Stimulated activated CD4-positive, alpha-beta T cell treated with anti-CD3 and anti-CD28 coated beads, TNF-alpha, amount 100 ng/mL, for 1 hour (primary cell): ENCODE results near the gene OPCML.

Experiments used
- DNase-seq, 3 donors: peaks; one replicate each; pipeline ENCODE4 v3.0.0-alpha.2; 2020; ENCODE audit warnings: low read depth in 3 of 3, low spot score in 1 of 3

The OPCML gene

GRCh38 chr11:133541021-133541719 lies 8.9 kb upstream of the OPCML start:
- DNase-seq: no peak

GRCh38 chr11:133536198-133536597 lies 3.9 kb upstream of the OPCML start:
- no peak for DNase-seq

- no peak for DNase-seq
Measured at GRCh38 chr11:133533205-133533604, 904 bp upstream of the OPCML start.

GRCh38 chr11:133531458-133531857 lies 843 bp downstream of the OPCML start:
- DNase-seq: no peak

GRCh38 chr11:133530501-133530835 lies 1.8 kb downstream of the OPCML start:
- no peak for DNase-seq

- no peak for DNase-seq
Measured at GRCh38 chr11:133529807-133530500, 2.3 kb downstream of the OPCML start.

GRCh38 chr11:133526790-133527189 lies 5.5 kb downstream of the OPCML start:
- DNase-seq: no peak

- no peak for DNase-seq
Measured at GRCh38 chr11:133525976-133526375, 6.3 kb downstream of the OPCML start.

GRCh38 chr11:133524488-133524887 lies 7.8 kb downstream of the OPCML start:
- DNase-seq: no peak

GRCh38 chr11:133522344-133522743 lies 10.0 kb downstream of the OPCML start:
- DNase-seq: no peak

GRCh38 chr11:133521502-133521901 lies 10.8 kb downstream of the OPCML start:
- DNase-seq: no peak

- no peak for DNase-seq
Measured at GRCh38 chr11:133520707-133521106, 11.6 kb downstream of the OPCML start.

GRCh38 chr11:133519560-133519959 lies 12.7 kb downstream of the OPCML start:
- no peak for DNase-seq

- no peak for DNase-seq
Measured at GRCh38 chr11:133518702-133519264, 13.5 kb downstream of the OPCML start.

GRCh38 chr11:133516845-133517244 lies 15.5 kb downstream of the OPCML start:
- no peak for DNase-seq

- no peak for DNase-seq
Measured at GRCh38 chr11:133515107-133515506, 17.2 kb downstream of the OPCML start.

- DNase-seq: no peak
Measured at GRCh38 chr11:133509924-133510697, 22.2 kb downstream of the OPCML start.

- no peak for DNase-seq
Measured at GRCh38 chr11:133508468-133508867, 23.8 kb downstream of the OPCML start.

- DNase-seq: no peak
Measured at GRCh38 chr11:133507185-133507584, 25.1 kb downstream of the OPCML start.

GRCh38 chr11:133506551-133507094 lies 25.7 kb downstream of the OPCML start:
- no peak for DNase-seq

GRCh38 chr11:133506023-133506422 lies 26.3 kb downstream of the OPCML start:
- DNase-seq: no peak

GRCh38 chr11:133504906-133505305 lies 27.4 kb downstream of the OPCML start:
- DNase-seq: no peak
